Measurements from ENCODE around the gene LBHD1.
A peak's percentile ranks its signal among the peaks of the same experiment; 100 is the strongest.
"Not testable (repeated sequence)": the region's sequence is repeated elsewhere in the genome, so short reads cannot be mapped to it uniquely, and the experiment has no call there.

LBHD1 gene

DNA sequence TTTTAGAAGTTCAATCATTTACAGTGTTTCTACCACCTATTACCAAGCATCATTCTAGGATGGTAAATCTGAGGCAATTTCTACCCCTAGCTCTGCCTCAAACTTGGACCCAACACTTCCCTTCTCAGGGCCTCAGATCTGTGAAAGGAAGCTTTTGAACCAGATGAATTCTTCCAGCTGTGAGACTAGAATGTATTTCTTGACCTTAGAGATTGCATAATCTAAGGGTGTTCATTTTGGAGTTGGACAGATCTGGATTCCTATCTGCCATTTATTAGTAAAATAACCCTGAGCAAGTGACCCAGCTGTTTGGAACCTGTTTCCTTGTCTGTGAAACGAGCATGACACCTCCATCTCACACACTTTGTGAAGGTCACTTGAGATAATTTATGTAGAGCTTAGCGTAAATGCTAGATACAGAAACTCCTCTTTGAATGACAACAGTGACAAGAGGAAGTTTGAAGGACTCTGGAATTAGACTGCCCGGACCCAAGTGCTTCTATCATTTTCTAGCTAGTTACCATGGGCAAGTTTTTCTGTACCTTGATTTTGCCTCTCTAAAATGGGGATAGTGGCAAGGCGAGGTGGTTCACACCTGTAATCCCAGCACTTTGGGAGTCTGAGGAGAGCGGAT, 15.2 kb downstream of the LBHD1 start:
- DNase-seq: no peak

DNA sequence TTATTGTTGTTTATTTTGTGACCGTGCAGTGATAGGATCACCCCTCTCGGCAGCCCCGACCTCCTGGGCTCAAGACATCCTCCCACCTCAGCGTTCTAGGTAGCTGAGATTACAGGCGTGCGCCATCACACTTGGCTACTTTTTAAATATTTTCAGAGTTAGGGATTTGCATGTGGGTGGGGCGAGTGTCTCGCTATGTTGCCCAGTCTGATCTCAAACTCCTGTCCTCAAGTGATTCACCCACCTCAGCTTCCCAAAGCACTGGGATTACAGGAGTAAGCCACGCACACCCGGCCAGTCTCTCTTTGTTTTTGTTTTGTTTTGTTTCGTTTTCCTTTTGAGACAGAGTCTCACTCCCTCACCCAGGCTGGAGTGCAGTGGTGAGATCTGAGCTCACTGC, 17.8 kb downstream of the LBHD1 start:
- DNase-seq: no peak

- no peak for DNase-seq
Observed at GRCh38 chr11:62652161-62653006, 19.7 kb downstream of the LBHD1 start.

GRCh38 chr11:62650283-62650682, 21.8 kb downstream of the LBHD1 start:
- DNase-seq: not testable (repeated sequence)

- no peak for DNase-seq
Observed at GRCh38 chr11:62649486-62649885, 22.6 kb downstream of the LBHD1 start.

- DNase-seq: no peak
Observed at GRCh38 chr11:62648967-62649364, 23.1 kb downstream of the LBHD1 start.

- no peak for DNase-seq
Observed at GRCh38 chr11:62648185-62648966, 23.7 kb downstream of the LBHD1 start.

DNA sequence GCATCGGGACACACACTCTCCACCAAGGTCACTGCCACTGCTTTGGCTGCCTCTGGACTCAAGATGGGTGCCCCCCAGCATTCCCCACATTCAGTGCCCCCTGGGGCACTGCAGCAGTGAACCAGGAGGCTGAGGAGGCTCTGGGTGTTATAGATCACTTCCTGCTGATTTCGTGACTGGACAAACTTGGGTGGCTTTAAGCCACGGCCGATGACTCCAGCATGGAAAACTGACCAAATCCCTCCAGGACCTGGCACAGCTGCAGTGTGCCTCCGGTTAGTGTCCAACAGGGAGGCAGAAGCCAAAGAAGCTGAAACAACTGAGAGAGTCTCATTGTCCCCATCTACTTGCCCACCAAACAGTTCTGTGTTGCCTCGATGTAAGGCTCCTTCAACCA, 24.5 kb downstream of the LBHD1 start:
- no peak for DNase-seq

DNA sequence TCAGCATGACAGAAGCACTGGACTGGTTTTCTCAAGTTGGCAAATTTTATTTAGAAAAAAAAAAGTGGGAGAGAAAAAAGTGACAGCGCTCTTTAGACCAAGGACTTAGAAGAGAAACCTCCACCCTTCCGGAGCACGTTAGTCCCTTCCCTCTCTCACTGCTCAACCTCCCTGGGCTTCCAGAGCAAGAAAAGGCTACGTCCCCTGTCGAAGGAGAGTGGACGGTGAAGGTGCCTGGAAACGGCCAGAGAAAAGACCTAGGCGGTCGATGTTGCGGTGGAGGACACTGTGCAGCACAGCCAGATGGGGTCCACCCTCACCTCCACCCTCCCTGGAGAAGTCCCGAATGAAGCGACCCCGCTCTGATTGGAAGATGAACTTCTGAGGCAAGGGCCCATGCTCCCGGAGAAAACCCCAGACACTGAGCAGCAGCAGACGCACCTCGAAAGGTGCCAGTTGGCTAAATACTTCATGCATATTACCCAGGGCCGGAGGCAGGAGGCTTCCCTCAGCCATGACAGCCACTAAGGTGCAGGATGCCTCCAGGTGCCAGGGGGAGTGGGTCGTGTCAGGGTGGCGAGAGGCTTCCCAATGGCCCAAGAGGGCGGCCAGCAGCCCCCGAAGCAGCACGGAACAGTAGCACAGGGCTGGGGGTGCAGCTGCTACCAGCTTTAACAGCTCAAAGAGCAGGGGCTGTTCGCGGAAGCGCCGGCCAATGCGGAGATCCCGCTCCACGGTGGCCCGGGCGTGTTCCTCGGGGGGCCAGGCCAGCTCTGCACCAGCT, 25.1 kb downstream of the LBHD1 start:
- no peak for DNase-seq

DNA sequence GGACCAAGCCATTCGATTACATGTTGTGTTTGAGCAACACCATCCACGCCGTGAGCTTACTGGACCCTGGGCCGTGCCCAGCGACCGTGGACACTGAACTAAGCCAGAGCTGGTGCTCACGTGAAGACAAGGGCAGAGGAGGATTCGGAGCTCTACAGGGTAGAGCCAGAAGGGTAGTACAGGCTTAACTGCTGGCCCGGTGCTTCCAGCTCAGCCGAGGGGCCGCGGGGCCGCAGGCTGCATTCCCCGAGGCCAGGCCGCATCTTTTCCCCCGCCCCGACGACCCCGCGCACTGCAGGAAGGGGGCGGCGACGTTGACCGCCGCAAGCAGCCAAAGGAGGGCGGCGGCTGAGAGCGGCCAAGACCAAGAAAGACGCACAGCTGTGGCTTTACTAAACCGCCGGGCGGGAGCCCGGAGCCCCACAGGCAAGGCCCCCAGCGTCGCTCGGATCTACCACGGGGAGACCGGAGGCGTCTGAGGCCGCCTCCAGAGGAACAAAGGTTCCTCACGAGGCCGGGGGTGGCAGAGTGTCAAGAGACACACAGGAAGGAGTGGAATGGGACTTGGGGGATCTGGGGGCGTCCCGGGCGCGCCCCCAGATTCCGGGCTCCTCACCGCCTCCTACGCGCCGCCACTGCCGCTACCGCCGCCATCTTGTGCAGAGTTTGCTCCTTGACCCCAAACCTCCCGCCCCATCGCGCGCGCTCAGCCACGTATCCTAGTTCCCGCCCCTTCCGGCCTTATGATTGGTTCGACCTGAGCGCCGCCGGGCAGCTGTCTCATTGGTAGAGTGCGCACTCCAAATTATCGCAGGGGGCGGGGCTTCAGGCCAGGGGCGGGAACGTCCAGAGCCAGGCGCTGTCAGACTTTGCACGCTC, 25.9 kb downstream of the LBHD1 start, which contains the start of gene GANAB:
TSS of gene GANAB (minus strand) at position 668 of the 879 bp plus-strand sequence. CDS start at position 654, 14 bp downstream.
- peak; percentile 99 for DNase-seq

DNA sequence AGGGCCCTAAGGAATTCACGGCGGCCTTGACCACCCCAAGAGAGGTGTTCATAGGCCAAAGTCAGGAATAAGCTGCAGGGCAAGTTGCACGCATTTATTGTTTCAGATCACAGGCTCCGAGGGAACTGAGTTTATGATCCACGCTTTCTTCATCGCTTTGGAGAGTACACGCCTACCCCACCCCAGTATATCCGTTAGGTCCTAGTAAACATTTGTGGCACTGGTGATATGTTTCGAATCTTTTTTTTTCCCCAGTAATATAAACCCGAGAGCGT, 26.5 kb downstream of the LBHD1 start:
- DNase-seq: no peak

GRCh38 chr11:62644220-62644619, 27.8 kb downstream of the LBHD1 start:
- DNase-seq: no peak

- no peak for DNase-seq
Observed at GRCh38 chr11:62632492-62632891, 39.6 kb downstream of the LBHD1 start.

GRCh38 chr11:62627713-62628112, 44.4 kb downstream of the LBHD1 start:
- DNase-seq: no peak

- DNase-seq: no peak
Observed at GRCh38 chr11:62622476-62623089, 49.5 kb downstream of the LBHD1 start.

DNA sequence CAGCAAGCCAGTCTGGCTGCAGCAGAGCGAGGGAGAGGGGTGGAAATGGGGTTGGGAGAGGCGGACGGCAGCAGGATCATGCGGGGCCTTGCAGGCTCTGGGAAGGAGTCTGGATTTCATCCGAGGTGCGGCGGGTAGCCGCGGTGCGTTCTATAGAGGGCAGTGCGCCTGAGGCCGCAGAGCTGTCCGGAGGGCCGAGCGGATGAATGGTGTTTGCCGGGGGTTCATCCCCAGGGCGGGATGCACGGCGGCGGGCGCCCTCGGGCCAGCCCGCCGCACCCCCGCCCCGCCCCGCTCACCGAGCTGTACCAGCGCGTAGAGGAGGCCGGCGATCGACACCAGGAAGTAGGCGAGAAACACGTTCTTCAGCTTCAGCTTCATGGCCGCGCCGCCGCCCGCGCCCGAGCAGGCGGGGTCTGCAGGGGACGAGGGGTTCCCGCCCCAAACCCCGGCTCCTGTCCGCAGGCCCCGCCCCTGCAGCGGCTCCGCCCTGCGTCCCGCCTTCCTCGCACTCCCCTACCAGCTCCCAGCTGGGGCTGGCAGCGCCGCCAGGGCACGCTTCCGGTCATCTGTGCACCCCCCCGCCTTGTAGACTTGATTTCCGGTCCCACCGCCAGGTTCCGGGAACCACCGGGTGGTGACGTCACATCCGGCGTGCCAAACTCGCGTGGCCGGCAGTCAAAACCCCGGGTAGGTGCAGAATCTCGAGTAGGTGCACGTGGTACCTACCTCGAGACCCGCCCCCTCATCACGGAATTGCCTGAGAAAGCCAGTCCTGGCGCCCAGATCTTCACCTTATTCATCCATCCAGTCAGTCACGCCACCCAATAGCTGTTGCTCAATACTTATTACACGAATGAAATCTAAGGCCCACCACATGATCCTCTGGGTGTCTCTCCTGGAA, 50.2 kb downstream of the LBHD1 start, which contains the start of gene B3GAT3:
TSS of gene B3GAT3 (minus strand) at position 420 of the 904 bp plus-strand sequence. CDS start at position 381, 39 bp downstream.
- peak; percentile 99 for DNase-seq

DNA sequence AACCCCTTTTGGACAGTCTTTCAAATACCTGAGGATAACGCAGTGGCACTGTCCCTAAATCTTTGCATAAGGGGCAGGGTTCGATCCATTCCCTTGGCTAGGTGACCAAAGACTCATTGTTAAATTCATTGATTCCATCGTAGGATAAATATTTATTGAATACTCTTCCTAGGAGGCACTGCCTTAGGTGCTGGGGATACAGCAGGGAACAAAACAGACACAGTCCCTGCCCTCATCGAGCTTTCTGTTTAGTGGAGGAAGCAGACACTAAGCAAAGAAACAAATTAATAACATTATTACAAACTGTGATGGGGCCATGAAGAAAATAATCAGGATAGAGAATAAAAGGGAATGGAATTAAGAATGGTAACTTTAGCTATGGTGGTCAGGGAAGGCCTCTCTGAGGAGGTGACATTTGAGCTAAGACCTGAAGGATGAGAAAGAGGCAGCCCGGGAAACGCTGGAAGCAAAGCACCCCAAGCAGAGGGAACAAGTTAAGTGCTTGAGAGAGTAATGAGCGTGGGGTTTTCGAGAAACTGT, 51.0 kb downstream of the LBHD1 start:
- DNase-seq: no peak

DNA sequence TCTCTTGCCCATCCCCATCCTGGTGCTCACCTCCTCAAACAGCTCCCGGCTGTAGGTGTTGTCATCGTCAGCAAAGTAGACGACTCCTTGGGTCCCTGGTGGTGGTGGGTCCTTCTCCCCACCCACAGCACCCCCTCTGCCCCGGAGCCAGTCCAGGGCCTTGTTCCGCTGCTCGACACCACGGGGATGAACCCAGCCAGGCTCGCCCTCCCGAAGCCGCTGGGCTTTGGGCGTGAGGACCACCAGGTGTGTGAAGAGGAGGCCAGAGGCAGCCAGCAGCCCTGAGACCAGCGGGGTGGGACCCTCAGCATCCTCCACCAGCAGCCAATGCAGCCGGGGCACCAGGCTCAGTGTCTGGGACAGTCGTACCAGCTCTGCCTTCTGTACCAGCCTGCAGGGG, 55.1 kb downstream of the LBHD1 start:
- DNase-seq: not testable (repeated sequence)

DNA sequence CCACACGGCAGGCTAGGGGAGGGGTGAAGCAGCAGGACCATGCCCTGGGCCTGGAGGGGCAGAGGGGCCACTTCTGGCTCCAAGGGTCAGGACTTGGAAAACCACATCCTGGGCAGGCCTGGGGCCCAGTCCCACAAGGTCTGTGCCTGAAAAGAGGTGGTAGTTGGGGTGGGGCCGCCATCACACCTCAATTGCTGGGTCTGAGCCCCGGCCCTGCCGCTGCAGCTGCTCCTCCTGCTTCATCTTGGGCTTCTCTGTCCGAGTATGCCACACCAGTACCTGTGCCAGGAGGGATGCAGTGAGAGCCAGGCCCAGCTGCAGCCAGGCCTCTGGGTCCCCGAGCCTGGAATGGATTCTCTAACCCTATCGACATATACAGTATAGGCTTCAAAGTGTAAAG, 56.5 kb downstream of the LBHD1 start:
- no peak for DNase-seq

DNA sequence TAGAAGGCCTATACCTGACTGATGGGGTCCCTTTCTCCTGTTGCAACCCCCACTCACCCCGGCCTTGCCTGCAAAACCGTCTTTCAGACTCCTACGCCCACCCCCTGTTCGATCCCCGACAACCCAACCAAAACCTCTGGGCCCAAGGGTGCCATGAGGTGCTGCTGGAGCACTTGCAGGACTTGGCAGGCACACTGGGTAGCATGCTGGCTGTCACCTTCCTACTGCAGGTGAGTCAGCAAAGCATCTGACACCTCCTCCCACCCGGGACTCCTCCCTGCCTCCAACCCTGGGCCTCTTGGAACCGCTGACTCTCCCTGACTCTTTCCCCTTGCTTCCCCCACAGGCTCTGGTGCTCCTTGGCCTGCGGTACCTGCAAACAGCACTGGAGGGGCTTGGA, 57.8 kb downstream of the LBHD1 start:
- no peak for DNase-seq
